ENCODE data around the gene KREMEN2. TPM values are rescaled to one million over a fixed set of nuclear protein-coding genes. Genes with fewer than 3 reads are reported as not detected.

The KREMEN2 gene
- total and polyA plus RNA-seq, 2 of the 4 experiments (the other 2 are of a cell fraction): 0.03 TPM; not detected in 1

DNA sequence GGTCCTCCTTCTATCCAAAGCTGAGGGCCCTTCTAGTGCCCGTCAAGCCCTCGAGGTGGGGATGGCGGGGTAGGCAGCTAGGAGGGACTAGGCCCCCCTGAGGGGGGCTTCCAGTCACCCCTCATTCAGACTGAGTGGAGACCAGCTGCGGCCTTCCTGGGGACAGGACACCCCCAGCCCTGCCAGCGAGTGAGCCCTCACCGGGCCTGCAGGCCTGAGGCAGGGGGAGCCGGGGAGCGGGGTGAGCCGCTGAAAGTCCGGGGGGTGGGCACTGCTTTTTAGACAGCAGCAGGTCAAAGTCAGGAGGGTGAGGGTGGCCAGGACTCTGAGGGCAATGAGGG lies 8.7 kb upstream of the KREMEN2 start:
- no peaks in the 10 kb centered on the region for H3K79me1 ChIP-seq (ENCODE audit: low read depth in 1 of 2, low read length in 2 of 2)
- no peak overlapping the region for H3K4me2 ChIP-seq (ENCODE audit: low read depth, low read length)
- H3K14ac ChIP-seq (replicated peaks; ENCODE audit: low read depth, low read length): no peak overlapping the region
- H4K5ac ChIP-seq (ENCODE audit: low read depth, low read length): no peak overlapping the region
- H3K4ac ChIP-seq (ENCODE audit: low read depth, low read length): no peak overlapping the region
- intact Hi-C loops (cut with micrococcal nuclease): no loop called here
- H2BK120ac ChIP-seq (ENCODE audit: low read depth, low read length): no peak overlapping the region
- TF ChIP-seq SMC3 (IDR thresholded peaks at IDR 0.05; ENCODE audit: low read depth, low read length) (no peak), RAD21 (IDR thresholded peaks at IDR 0.05; ENCODE audit: low read length) (no peak), MAZ (IDR thresholded peaks at IDR 0.05; ENCODE audit: borderline replicate concordance, low read depth, low read length) (no peak), MXI1 (IDR thresholded peaks at IDR 0.05; ENCODE audit: borderline replicate concordance, low read depth, low read length) (no peak), CEBPB (IDR thresholded peaks at IDR 0.05; ENCODE audit: low read depth, low read length) (no peak), CHD1 (IDR thresholded peaks at IDR 0.05; ENCODE audit: low read depth, low read length) (no peak), MAFK (IDR thresholded peaks at IDR 0.05; ENCODE audit: low read depth, low read length) (no peak), RFX5 (IDR thresholded peaks at IDR 0.05; ENCODE audit: low read depth, low read length) (no peak), BHLHE40 (IDR thresholded peaks at IDR 0.05; ENCODE audit: low read depth, low read length) (no peak), POLR2A (IDR thresholded peaks at IDR 0.05; ENCODE audit: low read depth, low read length) (no peak), RCOR1 (IDR thresholded peaks at IDR 0.05; ENCODE audit: insufficient replicate concordance, low read length) (no peak), NFE2L2 (IDR thresholded peaks at IDR 0.05; ENCODE audit: low read depth, low read length) (no peak), FOS (IDR thresholded peaks at IDR 0.05; ENCODE audit: low read depth, low read length) (no peak)
- TF ChIP-seq, protein P1, sequence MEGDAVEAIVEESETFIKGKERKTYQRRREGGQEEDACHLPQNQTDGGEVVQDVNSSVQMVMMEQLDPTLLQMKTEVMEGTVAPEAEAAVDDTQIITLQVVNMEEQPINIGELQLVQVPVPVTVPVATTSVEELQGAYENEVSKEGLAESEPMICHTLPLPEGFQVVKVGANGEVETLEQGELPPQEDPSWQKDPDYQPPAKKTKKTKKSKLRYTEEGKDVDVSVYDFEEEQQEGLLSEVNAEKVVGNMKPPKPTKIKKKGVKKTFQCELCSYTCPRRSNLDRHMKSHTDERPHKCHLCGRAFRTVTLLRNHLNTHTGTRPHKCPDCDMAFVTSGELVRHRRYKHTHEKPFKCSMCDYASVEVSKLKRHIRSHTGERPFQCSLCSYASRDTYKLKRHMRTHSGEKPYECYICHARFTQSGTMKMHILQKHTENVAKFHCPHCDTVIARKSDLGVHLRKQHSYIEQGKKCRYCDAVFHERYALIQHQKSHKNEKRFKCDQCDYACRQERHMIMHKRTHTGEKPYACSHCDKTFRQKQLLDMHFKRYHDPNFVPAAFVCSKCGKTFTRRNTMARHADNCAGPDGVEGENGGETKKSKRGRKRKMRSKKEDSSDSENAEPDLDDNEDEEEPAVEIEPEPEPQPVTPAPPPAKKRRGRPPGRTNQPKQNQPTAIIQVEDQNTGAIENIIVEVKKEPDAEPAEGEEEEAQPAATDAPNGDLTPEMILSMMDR (conservative IDR thresholded peaks at IDR 0.05; ENCODE audit: low read depth, low read length): no peak
- TF ChIP-seq, protein P2, sequence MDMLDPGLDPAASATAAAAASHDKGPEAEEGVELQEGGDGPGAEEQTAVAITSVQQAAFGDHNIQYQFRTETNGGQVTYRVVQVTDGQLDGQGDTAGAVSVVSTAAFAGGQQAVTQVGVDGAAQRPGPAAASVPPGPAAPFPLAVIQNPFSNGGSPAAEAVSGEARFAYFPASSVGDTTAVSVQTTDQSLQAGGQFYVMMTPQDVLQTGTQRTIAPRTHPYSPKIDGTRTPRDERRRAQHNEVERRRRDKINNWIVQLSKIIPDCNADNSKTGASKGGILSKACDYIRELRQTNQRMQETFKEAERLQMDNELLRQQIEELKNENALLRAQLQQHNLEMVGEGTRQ (IDR thresholded peaks at IDR 0.05; ENCODE audit: low read depth, low read length): no peak
- TF ChIP-seq, protein P3, sequence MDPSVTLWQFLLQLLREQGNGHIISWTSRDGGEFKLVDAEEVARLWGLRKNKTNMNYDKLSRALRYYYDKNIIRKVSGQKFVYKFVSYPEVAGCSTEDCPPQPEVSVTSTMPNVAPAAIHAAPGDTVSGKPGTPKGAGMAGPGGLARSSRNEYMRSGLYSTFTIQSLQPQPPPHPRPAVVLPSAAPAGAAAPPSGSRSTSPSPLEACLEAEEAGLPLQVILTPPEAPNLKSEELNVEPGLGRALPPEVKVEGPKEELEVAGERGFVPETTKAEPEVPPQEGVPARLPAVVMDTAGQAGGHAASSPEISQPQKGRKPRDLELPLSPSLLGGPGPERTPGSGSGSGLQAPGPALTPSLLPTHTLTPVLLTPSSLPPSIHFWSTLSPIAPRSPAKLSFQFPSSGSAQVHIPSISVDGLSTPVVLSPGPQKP (IDR thresholded peaks at IDR 0.05; ENCODE audit: borderline replicate concordance, low read depth, low read length): no peak
- no peak for DNase-seq
- WGBS, 2 experiments (ENCODE audit: extremely low coverage in 2 of 2, insufficient read length in 1 of 2): 53% methylated on average over 4 of the region's 10 CpGs; no CpG with 5 or more reads in 1 of the 2 experiments
- no TSS peak for BruUV-seq (replicated peaks)
- no peaks in the 10 kb centered on the region for H3K9me3 ChIP-seq (ENCODE audit: control insufficient read depth, insufficient read depth, low read length)
- in situ Hi-C loops (cut with MboI; ENCODE audit: low sequenced_read_pairs): no loop called here
- peaks cover 46% of the 10 kb centered on the region for H3K27me3 ChIP-seq (ENCODE audit: control insufficient read depth, insufficient read depth, low read length)
- no peak overlapping the region for H2AFZ ChIP-seq (replicated peaks; ENCODE audit: low read length, poor library complexity)
- H3K27ac ChIP-seq (ENCODE audit: insufficient read depth, low read length): no peak overlapping the region
- H3K4me1 ChIP-seq (ENCODE audit: control insufficient read depth, insufficient read depth, low read length): no peaks in the 10 kb centered on the region
- H4K91ac ChIP-seq (ENCODE audit: insufficient read depth, low read depth, low read length): no peak overlapping the region
- no peak overlapping the region for H2AK9ac ChIP-seq (replicated peaks; ENCODE audit: low read depth, low read length, poor library complexity)
- H3K18ac ChIP-seq (ENCODE audit: low read depth, low read length): no peak overlapping the region
- dilution Hi-C loops (cut with HindIII; ENCODE audit: low sequenced_read_pairs, unreplicated experiment): no loop called here
- H2AK5ac ChIP-seq (ENCODE audit: low read depth, low read length): no peak overlapping the region
- no peak overlapping the region for H3K23ac ChIP-seq (ENCODE audit: low read depth, low read length)
- CTCF ChIA-PET: no interaction called here
- H4K8ac ChIP-seq (ENCODE audit: low read depth in 2 of 2, low read length in 2 of 2): no peak overlapping the region
- ATAC-seq (ENCODE audit: low read depth): no peak
- H2BK15ac ChIP-seq (ENCODE audit: low read depth, low read length): no peak overlapping the region
- POLR2A ChIA-PET (ENCODE audit: unreplicated experiment): no interaction called here
- H3K9me1 ChIP-seq (ENCODE audit: insufficient read depth, low read length): no peaks in the 10 kb centered on the region
- H3K36me3 ChIP-seq (ENCODE audit: control insufficient read depth, insufficient read depth, low read length): no peaks in the 10 kb centered on the region; the same call in 1 of the 2 replicates
- no peak overlapping the region for H2BK5ac ChIP-seq (ENCODE audit: low read depth, low read length, poor library complexity, severe bottlenecking)
- no peak overlapping the region for H3K4me3 ChIP-seq (ENCODE audit: insufficient read depth, low read depth, low read length)
- 0 out of 2 replicates have a peak, but pooled peaks cover 2% of the 10 kb centered on the region for H4K20me1 ChIP-seq (ENCODE audit: insufficient read depth, low read length)
- no peak overlapping the region for H2BK20ac ChIP-seq (ENCODE audit: low read depth, low read length)
- H3K56ac ChIP-seq (ENCODE audit: extremely low read depth, insufficient read depth, low read length): no peak overlapping the region
- H3K9ac ChIP-seq (ENCODE audit: low read depth, low read length): no peak overlapping the region
